Dermis blood vessel endothelial cell (primary cell): ENCODE results near the gene GATA5. TPM values are rescaled to one million over a fixed set of nuclear protein-coding genes. Genes with fewer than 3 reads are reported as not detected.
"Not testable (repeated sequence)": the region's sequence is repeated elsewhere in the genome, so short reads cannot be mapped to it uniquely, and the experiment has no call there.

Experiments used
- DNase-seq: peaks from one replicate; pipeline ENCODE4 v3.0.0; 2010
- total RNA-seq: library from RNA; depleted of rRNA; stranded (reverse); fragments of >200 nt; gene quantifications from 2 replicates; pipeline ENCODE4 v1.2.3, GENCODE V29; 2014

Gene GATA5
- total RNA-seq, 1 donor from 2014 or later = not detected

GRCh38 chr20:62428396-62429295 lies 47.1 kb downstream of the GATA5 start:
- no peak for DNase-seq

GRCh38 chr20:62428002-62428372 lies 47.8 kb downstream of the GATA5 start:
- no peak for DNase-seq

GRCh38 chr20:62427172-62428001 lies 48.4 kb downstream of the GATA5 start, which contains the start of gene RBBP8NL:
Gene RBBP8NL, minus strand, starts transcription at chr20:62427539. Its CDS starts 7,892 bp downstream, at chr20:62419647.
- DNase-seq = no peak

- no peak for DNase-seq
These were observed 49.1 kb downstream of the GATA5 start for GRCh38 chr20:62426699-62427131.

- DNase-seq = not testable (repeated sequence)
These were observed 49.8 kb downstream of the GATA5 start for GRCh38 chr20:62426059-62426348.

- no peak for DNase-seq
These were observed 50.3 kb downstream of the GATA5 start for GRCh38 chr20:62425281-62426058.

- DNase-seq = no peak
These were observed 51.3 kb downstream of the GATA5 start for GRCh38 chr20:62424249-62425107.

- DNase-seq = no peak
These were observed 52.5 kb downstream of the GATA5 start for GRCh38 chr20:62423326-62423706.

GRCh38 chr20:62422636-62423325 lies 53.0 kb downstream of the GATA5 start:
- DNase-seq = no peak

GRCh38 chr20:62421716-62421990 lies 54.1 kb downstream of the GATA5 start:
- no peak for DNase-seq

GRCh38 chr20:62420846-62421715 lies 54.7 kb downstream of the GATA5 start:
- DNase-seq = no peak

GRCh38 chr20:62419759-62420158 lies 56.0 kb downstream of the GATA5 start:
- DNase-seq = no peak

- no peak for DNase-seq
These were observed 56.9 kb downstream of the GATA5 start for GRCh38 chr20:62418709-62419487.

- DNase-seq = no peak
These were observed 57.6 kb downstream of the GATA5 start for GRCh38 chr20:62417981-62418708.

- DNase-seq = no peak
These were observed 58.9 kb downstream of the GATA5 start for GRCh38 chr20:62416651-62417637.

GRCh38 chr20:62415354-62416111 lies 60.3 kb downstream of the GATA5 start:
- no peak for DNase-seq
